HT1080 (cell line): ENCODE results near the gene TTLL5. TPM values are rescaled to one million over a fixed set of nuclear protein-coding genes. Genes with fewer than 3 reads are reported as not detected.

Source experiments
- DNase-seq: peaks from one replicate; pipeline ENCODE4 v3.0.0-alpha.2; 2015; ENCODE audit warnings: low read depth
- total RNA-seq: library from RNA; depleted of rRNA; stranded (reverse); fragments of >200 nt; shearing (Covaris generic); gene quantifications from 2 replicates; pipeline ENCODE4 v1.2.3, GENCODE V29; 2014

TTLL5 gene
- total RNA-seq, 1 experiment from 2014 or later: 33.2 TPM

DNA sequence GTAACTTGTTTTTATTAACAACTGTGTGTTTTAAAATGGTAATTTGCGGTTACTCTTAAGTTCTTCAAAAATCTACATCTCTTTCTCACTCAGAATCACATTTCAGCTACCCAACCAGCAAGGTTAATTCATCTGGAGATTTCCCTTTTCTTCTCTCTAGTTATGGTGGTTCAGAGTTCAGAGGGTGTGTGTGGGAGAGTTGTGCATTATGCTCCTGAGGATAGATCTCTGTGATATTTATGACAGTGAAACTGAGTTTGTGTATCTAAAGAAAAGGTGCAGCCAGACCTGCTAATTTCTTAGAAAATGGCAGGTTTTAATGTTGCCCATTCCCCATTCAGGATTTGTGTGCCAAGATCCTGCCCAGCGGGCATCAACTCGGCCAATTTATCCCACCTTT is 73.8 kb downstream of the TTLL5 start:
- DNase-seq: no peak

DNA sequence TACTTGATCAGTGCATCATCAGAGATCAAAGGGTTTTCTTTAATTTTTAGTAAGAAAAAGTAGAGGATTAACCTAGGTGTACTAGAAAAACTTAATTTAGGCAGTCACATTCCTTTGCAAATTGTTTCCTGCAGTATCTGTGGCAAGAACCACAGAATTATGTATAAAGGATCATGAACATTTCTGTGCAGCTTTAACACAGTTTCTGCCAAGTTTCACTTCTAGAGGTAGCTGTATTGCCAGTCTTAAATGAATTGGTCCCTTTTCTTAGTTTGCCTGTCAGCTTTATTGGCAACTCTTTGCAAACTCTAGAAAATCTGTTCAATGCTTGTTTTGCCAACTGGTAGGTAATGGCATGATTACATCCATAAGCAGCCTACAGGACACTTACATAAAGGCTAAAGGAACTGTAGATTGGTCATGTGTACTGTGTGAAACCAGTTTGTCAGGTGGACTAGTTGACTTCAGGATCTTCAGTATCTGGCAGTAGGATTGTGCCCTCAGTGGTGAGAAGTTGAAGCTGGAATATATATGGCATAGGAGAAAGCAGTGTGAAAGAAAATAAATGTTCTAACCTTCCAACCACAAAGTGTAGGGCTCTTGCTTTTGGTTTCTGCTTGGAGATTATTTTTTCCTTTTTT is 75.9 kb downstream of the TTLL5 start:
- no peak for DNase-seq

DNA sequence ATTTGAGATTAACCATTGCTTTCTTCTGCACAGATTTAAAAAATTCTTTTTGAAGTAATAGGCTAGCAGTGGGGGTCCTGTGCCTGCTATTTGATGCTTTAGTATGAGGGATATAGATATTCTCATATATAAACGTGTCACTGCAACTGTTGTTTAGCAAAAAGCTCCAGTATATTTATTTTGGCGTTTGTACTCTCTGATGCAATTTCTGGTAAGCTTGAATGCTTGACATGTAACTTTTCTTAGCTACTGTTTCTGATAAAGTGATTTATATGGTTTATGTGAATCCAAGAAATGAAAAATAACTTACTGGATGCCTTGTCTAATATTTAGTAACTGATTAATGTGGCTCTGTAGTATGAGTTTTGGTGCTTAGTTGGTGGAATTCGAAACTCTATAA is 77.1 kb downstream of the TTLL5 start:
- DNase-seq: no peak

DNA sequence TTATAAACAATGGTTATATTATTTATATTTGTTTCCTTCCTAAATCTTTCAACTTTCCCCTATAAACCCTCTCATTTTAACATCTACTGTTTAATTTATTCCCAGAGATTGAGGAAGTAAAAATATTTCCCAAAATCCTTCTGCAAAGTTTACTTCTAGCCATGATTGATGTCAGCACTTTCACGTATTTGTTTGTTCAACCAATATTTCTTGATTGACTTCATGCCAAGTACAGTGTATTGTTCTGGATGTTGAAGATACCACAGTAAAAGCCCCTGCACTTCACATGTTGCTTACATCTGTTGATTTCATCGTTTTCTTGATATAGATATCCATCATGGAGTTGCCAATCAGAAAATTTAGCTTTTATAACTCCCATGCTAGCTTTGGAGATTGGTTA is 81.8 kb downstream of the TTLL5 start:
- DNase-seq: no peak

DNA sequence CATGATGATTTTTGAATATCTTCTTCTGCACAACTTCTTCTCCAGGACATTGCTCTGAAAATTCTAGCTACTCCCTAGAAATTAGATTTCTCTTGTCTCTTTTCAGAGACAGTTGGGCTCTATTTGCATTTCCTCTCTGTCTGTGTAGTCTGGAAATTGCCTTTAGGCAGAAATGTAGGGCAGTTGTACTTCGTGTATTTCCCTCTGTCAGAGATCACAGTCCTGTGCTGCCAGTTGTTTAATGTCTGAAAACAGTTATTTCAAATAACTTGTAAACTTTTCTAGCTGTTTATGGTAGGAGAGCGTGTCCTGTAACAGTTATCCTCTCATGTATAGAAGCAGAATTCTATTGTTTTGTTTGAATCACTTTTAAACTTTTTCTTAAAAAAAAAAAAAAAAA is 86.9 kb downstream of the TTLL5 start:
- DNase-seq: no peak

DNA sequence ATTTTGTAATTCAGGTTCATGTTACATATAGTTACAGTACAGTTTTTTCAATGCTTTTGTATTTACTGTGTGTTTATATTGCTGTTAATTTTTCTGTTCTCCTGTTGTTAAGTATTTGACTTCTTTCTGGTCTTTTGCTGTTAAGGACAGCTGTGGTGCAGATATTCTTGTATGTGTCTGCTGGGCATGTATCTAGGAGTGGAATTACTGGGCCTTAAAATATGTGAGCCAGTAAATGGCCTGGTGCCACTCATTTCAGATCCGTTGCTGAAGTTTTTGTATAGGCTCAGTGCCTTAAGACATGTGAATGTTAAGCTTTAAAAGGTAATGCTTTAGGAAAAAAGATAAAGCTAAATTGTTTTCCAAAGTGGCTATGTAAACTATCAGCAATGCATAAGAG is 87.3 kb downstream of the TTLL5 start:
- no peak for DNase-seq

DNA sequence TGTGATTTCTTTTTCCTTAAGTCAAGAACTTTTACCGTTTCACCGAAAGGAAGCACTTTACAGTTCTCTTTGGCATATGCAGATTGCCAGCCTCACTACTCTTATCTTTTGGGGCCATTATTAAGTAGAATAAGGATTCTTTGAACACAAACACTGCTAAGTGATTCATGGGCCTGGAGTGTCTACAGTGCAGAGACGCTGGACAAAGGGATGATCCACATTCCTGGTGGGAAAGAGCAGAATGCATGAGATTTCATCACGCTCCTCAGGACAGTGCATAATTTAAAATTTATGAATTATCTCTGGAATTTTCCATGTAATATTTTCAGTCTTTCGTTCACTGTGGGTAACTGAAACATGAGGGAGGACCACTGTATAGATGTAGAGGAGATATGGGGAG is 90.2 kb downstream of the TTLL5 start:
- DNase-seq: no peak

GRCh38 chr14:75752086-75752485 is 91.0 kb downstream of the TTLL5 start:
- DNase-seq: no peak

DNA sequence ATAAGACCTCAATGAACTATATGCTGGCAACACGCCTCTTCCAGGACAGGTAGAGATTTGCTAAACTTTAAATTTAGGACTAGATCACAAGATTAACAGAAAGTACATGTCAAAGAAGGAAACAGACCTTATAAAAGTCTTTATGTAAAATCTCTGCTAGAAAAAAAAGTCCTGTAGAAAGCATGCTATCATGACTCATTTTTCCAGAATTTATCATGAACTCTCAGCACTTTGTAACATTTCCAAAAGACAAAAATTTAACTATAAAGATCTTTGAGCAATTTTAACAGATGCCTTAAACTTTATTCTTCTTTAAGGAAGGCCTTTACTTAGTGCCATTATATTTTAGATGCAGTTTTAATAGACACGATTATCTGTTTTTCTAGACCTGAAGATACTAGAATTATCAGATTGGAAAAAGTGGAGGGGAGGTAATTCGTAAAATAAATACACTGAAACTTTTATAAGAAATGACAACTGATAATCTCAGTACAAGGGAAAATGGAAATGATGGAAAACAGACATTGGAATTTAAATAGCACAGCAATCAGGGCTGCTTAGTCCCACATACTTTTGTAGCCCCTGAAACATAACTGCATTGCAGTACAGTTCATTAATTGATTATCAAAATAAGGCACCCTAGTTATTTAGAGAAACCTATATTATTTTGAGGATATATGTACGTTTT is 92.0 kb downstream of the TTLL5 start:
- DNase-seq: no peak

DNA sequence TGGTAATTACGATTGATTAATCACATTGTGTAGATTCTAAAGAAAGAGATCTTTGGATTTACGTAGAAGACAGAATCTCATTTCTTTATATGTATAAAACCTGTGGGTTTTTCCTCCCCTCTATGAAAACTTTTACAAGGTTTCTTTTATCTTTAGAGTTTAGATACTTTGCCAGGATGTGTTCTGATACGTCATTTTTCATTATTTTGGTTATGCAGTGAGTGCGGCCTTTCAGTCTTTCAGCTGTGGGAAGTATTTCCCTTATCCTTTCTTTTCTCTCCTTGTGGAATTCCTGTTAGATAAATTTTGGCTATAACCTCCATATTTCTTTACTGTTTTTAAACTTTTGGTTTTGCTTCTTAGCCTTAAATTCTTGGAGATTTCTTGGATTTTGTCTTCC is 92.7 kb downstream of the TTLL5 start:
- no peak for DNase-seq

DNA sequence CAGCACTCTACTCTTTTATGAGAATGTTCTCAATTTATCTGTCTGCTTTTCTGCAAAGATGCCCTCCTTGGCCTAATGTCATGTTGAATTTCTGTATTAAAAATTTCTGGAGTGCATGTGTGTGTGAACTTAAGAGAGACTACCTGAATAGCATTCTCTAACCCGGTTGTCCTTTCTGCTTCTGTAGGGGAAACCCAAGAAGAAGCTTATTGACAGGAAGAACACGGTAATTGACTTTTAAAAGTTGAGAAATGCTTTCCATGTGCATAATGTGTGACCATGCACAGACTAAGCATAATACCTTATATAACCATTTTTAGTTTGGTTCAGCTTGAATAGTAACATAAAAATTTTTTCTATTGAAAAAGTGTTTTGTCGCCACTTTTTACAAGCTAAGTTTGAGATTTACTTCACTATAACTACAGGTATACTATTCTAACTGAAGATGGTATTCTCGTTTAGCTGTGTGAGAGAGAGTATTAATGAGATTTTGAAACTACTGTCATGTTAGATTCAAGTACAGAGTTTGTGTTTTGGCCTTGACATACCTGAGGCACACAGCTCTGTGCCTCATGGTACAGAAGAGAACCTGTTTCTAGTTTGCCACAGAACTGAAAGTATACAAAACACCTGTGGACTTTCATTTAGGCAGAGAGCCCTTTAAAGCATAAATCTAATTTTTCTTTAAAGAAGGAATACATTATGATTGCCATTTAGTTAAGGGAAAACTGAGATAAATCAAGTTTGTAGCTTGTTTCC is 96.8 kb downstream of the TTLL5 start:
- DNase-seq: no peak

DNA sequence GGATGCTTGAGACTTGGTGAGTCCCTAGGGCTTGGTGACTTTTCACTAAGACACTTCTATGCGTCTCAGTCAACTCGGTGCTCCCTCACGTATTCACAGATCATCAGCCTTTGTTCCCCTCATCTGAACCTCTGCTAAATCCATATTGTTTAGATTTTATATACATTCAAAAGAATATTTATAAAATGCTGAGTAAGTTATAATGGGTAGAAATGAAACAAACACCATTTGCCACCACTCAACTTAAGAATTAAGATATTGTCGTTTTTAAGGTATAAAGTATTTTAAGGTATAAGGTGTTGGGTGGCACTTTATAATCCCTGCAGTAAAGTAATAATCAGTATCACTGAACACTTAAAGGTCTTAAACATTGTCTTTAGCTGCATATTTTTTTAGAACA is 103.0 kb downstream of the TTLL5 start:
- DNase-seq: no peak

- DNase-seq: no peak
Observed at GRCh38 chr14:75769047-75769685, 108.1 kb downstream of the TTLL5 start.

DNA sequence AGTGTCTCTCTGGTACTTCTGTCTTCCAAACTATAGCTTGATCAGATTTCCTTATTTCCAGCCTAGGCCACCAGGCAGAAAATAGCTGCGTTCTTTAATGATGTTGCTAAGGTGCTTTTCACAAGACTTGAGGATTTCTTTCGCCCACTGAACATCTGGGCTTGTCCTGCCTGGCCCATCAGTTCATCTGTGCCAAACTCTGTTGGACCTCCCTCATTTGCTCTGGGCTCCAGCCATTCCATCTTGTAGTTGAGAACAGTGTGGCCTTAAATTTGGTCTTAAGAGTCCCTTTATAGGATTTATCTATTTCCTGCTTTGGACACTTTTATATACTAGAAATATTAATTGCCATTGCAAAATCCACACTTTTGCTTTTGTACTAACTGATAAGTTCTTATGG is 109.6 kb downstream of the TTLL5 start:
- no peak for DNase-seq

- DNase-seq: no peak
Observed at GRCh38 chr14:75771595-75771994, 110.5 kb downstream of the TTLL5 start.

GRCh38 chr14:75773046-75773445 is 112.0 kb downstream of the TTLL5 start:
- DNase-seq: no peak

- no peak for DNase-seq
Observed at GRCh38 chr14:75781096-75781495, 120.0 kb downstream of the TTLL5 start.

GRCh38 chr14:75783184-75783583 is 122.1 kb downstream of the TTLL5 start:
- DNase-seq: no peak

GRCh38 chr14:75783602-75784313 is 122.7 kb downstream of the TTLL5 start:
- DNase-seq: no peak

GRCh38 chr14:75784314-75784686 is 123.3 kb downstream of the TTLL5 start:
- DNase-seq: no peak

DNA sequence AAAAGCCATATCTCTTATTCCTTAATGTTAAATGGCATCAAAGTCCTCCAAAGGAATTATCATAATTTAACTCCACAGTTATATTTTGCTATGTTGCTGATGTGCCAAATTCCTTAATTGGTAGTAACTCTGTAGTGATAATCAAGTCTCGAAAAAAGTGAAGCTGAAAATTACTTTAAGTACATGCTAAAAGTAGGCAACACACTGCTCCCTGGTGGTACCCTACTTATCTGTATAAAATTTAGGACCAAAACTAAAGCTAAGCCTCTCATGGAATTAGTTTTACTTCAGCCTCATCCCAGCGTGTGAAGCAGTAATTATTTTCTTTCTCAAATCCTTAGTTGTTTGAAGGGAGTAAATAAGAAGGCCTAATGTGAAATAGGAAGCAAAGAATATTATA is 132.8 kb downstream of the TTLL5 start:
- DNase-seq: no peak

DNA sequence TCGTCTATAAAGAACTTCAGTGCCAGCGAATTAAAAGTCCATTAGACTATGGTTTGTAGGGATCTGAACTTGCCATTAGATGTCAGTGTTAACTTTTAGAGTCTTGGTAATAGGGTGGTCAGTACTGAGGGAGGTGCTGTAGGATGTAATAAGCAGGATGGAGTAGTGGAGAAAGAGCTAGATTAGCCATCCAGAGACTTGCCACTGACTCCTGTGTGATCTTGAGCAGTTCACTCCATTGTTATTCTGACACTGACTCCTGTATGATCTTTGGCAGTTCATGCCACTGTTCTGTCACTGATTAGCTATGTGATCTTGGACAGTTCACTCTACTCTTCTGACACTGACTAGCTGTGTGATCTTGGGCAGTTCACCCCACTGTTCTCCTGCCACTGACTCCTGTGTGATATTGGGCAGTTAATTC is 133.6 kb downstream of the TTLL5 start:
- peak; percentile 60 for DNase-seq
